K562 (cell line): ENCODE results near the gene HAPLN3. TPM values are rescaled to one million over a fixed set of nuclear protein-coding genes. Genes with fewer than 3 reads are reported as not detected.

Source experiments
- CBFA2T3 ChIP-seq: fragments of 450-650 bp; IDR thresholded peaks from 2 replicates; pipeline ENCODE4 v1.6.1; 2017
- CHCHD3 ChIP-seq: fragments of 250-450 bp; sonication (Bioruptor Pico); IDR thresholded peaks from 2 replicates; pipeline ENCODE4 v2.1.2; 2022; ENCODE audit warnings: mild to moderate bottlenecking
- CHD2 ChIP-seq: IDR thresholded peaks from 2 replicates; pipeline ENCODE4 v1.6.1; 2011; ENCODE audit warnings: low read depth, low read length
- DPF2 ChIP-seq: fragments of 450-650 bp; IDR thresholded peaks from 2 replicates; pipeline ENCODE4 v1.6.1; 2016
- EP400 ChIP-seq: fragments of 450-650 bp; IDR thresholded peaks from 2 replicates; pipeline ENCODE4 v1.6.1; 2017; ENCODE audit warnings: antibody characterized with exemption, mild to moderate bottlenecking, moderate library complexity
- ERF ChIP-seq: fragments of 450-650 bp; formaldehyde crosslinking; IDR thresholded peaks from 2 replicates; pipeline ENCODE4 v1.4.0; 2020; ENCODE audit warnings: mild to moderate bottlenecking, mixed read lengths
- ESRRB ChIP-seq: fragments of 250-450 bp; sonication (Bioruptor Pico); IDR thresholded peaks from 2 replicates; pipeline ENCODE4 v1.5.0; 2020; ENCODE audit warnings: mild to moderate bottlenecking, moderate library complexity, borderline replicate concordance
- ETS2 ChIP-seq: IDR thresholded peaks from 2 replicates; pipeline ENCODE4 v1.6.1; 2016; ENCODE audit warnings: borderline replicate concordance, missing genetic modification characterization, mild to moderate bottlenecking, moderate library complexity, missing compliant biosample characterization; ENCODE audit not compliant: poor library complexity, severe bottlenecking
- EZH2 ChIP-seq: IDR thresholded peaks from 2 replicates; pipeline ENCODE4 v1.6.1; 2012; ENCODE audit warnings: low read depth, mild to moderate bottlenecking, inconsistent platforms, low read length, borderline replicate concordance
- FOXM1 ChIP-seq, 2 experiments: fragments of 450-650 bp in 1 of 2; sonication (generic) in 1 of 2; formaldehyde crosslinking in 1 of 2; IDR thresholded peaks; 2 replicates each; pipeline versions ENCODE4 v1.6.1 to v1.9.0; 2017 to 2022; ENCODE audit warnings: low read depth in 2 of 2, mild to moderate bottlenecking in 2 of 2, missing genetic modification reagents in 1 of 2, moderate library complexity in 1 of 2
- JUND ChIP-seq, 2 experiments: IDR thresholded peaks; 2 replicates in 1 of 2; 3 replicates in 1 of 2; pipeline ENCODE4 v1.6.1; 2011; ENCODE audit warnings: borderline replicate concordance in 2 of 2, low read depth in 2 of 2, low read length in 2 of 2, improper control_type of control experiment in 1 of 2, missing biosample characterization in 1 of 2, missing genetic modification characterization in 1 of 2, missing genetic modification reagents in 1 of 2
- MBD2 ChIP-seq: sonication (generic); IDR thresholded peaks from 2 replicates; pipeline ENCODE4 v1.6.1; 2016; ENCODE audit warnings: low read depth, borderline replicate concordance
- MCM7 ChIP-seq, 2 experiments: fragments of 450-650 bp; IDR thresholded peaks; 2 replicates each; pipeline ENCODE4 v1.6.1; 2016 to 2018
- MTA2 ChIP-seq: fragments of 450-650 bp; IDR thresholded peaks from 2 replicates; pipeline ENCODE4 v1.6.1; 2016; ENCODE audit warnings: low read depth
- NCOR1 ChIP-seq: fragments of 450-650 bp; IDR thresholded peaks from 2 replicates; pipeline ENCODE4 v1.6.1; 2016; ENCODE audit warnings: mild to moderate bottlenecking, moderate library complexity
- NFIC ChIP-seq: fragments of 450-650 bp; IDR thresholded peaks from 2 replicates; pipeline ENCODE4 v1.6.1; 2017; ENCODE audit warnings: mild to moderate bottlenecking, inconsistent platforms
- SP1 ChIP-seq: sonication (generic); formaldehyde crosslinking; IDR thresholded peaks from 2 replicates; pipeline ENCODE4 v1.8.1; 2022; ENCODE audit warnings: mild to moderate bottlenecking, missing genetic modification reagents
- SRSF3 ChIP-seq: fragments of 200-400 bp; formaldehyde crosslinking; IDR thresholded peaks from 2 replicates; pipeline ENCODE4 v1.6.1; 2016; ENCODE audit warnings: mild to moderate bottlenecking, low read length, moderate library complexity; ENCODE audit not compliant: insufficient read depth
- SRSF9 ChIP-seq: fragments of 200-400 bp; formaldehyde crosslinking; IDR thresholded peaks from 2 replicates; pipeline ENCODE4 v1.6.1; 2017; ENCODE audit warnings: low read depth, low read length, borderline replicate concordance
- ZBED1 ChIP-seq: IDR thresholded peaks from 2 replicates; pipeline ENCODE4 v1.6.1; 2014
- ZNF165 ChIP-seq: fragments of 250-450 bp; sonication (Bioruptor Pico); IDR thresholded peaks from 2 replicates; pipeline ENCODE4 v1.4.0; 2020; ENCODE audit warnings: borderline replicate concordance
- ZNF217 ChIP-seq: sonication (generic); formaldehyde crosslinking; IDR thresholded peaks from 2 replicates; pipeline ENCODE4 v1.8.0; 2022; ENCODE audit warnings: mild to moderate bottlenecking, missing genetic modification reagents
- ZNF780A ChIP-seq: fragments of 250-450 bp; sonication (Bioruptor Pico); IDR thresholded peaks from 2 replicates; pipeline ENCODE4 v1.5.0; 2021; ENCODE audit warnings: mild to moderate bottlenecking
- polyA plus RNA-seq, 8 experiments: library from polyadenylated mRNA; depleted of rRNA in 4 of 8; stranded (reverse) in 5 of 8; unstranded in 3 of 8; fragments of >200 nt; fragmentation: Nextera tagmentation in 2 of 8; fragmentation: Illumina TruSeq in 1 of 8; extraction: Ambion mirVana in 2 of 8; extraction: Trizol in 1 of 8; gene quantifications; 2 replicates each; pipeline versions ENCODE4 v1.2.1 to v1.2.3, GENCODE V29; 2011 to 2014; ENCODE audit warnings: inconsistent platforms in 1 of 8, missing spikeins in 1 of 8
- total RNA-seq, 7 experiments: library from RNA; depleted of rRNA in 6 of 7; stranded (reverse); fragments of >200 nt in 6 of 7; fragmentation: Illumina TruSeq in 2 of 7; extraction: Trizol in 2 of 7; gene quantifications; 2 replicates each; pipeline versions ENCODE4 v1.2.1 to v1.2.3, GENCODE V29; 2011 to 2021; ENCODE audit warnings: low replicate concordance in 1 of 7
- TF ChIP-seq, protein P1 (sequence below): sonication (generic); formaldehyde crosslinking; IDR thresholded peaks from 2 replicates; pipeline ENCODE4 v1.9.0; 2022; ENCODE audit warnings: mild to moderate bottlenecking, missing genetic modification reagents
- TF ChIP-seq, protein P2 (sequence below): fragments of 200-400 bp; formaldehyde crosslinking; IDR thresholded peaks from 2 replicates; pipeline ENCODE4 v1.6.1; 2017; ENCODE audit warnings: mild to moderate bottlenecking, low read depth, low read length, moderate library complexity
- TF ChIP-seq, protein P3 (sequence below): fragments of 450-650 bp; formaldehyde crosslinking; IDR thresholded peaks from 2 replicates; pipeline ENCODE4 v1.4.0; 2022; ENCODE audit warnings: missing genetic modification characterization

The HAPLN3 gene
- total and polyA plus RNA-seq, 9 of the 15 experiments (the other 6 are each of a cell fraction or from before 2014, with no cell fraction given) = 0.04 to 2.4 (median 0.65) TPM

DNA sequence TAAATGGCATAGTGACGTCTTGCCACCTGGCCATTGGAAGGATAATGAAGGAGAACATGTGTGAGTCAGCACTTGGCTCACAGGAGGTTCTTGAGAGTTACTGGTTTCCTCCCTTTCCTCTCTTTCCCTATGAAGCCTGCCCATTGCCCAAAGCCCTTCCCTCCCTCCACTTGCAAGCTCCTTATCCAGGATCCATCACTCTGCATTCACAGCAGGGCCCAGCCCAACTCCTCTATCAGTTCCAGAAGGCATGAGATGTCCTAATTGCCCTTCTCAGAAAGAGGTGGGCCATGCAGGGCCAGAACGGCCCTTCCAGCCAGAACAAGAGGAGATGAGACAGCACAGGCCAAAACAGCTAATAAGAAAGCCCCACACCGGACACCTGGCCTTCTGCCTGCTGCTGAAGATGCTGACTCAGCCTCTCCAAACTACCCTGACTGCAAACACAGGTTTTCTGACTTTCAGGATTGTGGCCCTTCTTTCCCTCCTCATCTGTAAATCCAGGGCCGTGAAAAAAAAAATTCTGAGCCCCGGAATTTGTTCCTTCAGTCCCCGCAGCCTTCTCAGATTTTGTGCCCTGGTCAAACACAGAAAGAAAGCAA is 29.7 kb downstream of the HAPLN3 start (continued):
- TF ChIP-seq EZH2 (no peak), EP400 (peak; percentile 36; the same call in 1 of the 2 replicates), ZBED1 (no peak), FOXM1 (IDR thresholded peaks at IDR 0.05; ENCODE audit: low read depth) (no peak), FOXM1 (CRISPR knock-in tag; IDR thresholded peaks at IDR 0.05; ENCODE audit: low read depth) (no peak), ETS2 (no peak), SP1 (no peak), ESRRB (CRISPR knock-in tag) (no peak), SRSF9 (no peak), ERF (no peak), MCM7 (IDR thresholded peaks at IDR 0.05) (no peak), NCOR1 (peak; percentile 23; the same call in 1 of the 2 replicates), CBFA2T3 (peak; percentile 66), MTA2 (no peak), ZNF165 (no peak), ZNF780A (no peak), DPF2 (peak; percentile 41; the same call in 1 of the 2 replicates), ZNF217 (CRISPR knock-in tag) (no peak), CHCHD3 (CRISPR knock-in tag) (no peak), NFIC (no peak; the same call in 1 of the 2 replicates), MBD2 (no peak), CHD2 (no peak), JUND (IDR thresholded peaks at IDR 0.05; ENCODE audit: borderline replicate concordance, low read depth, low read length) (0 out of 2 replicates have a peak, but pooled peaks have one; percentile 15), JUND (tag; IDR thresholded peaks at IDR 0.05; ENCODE audit: borderline replicate concordance, low read depth, low read length) (0 out of 3 replicates have a peak, but pooled peaks have one; percentile 10), SRSF3 (no peak)
- TF ChIP-seq, protein P1, sequence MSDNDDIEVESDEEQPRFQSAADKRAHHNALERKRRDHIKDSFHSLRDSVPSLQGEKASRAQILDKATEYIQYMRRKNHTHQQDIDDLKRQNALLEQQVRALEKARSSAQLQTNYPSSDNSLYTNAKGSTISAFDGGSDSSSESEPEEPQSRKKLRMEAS (CRISPR knock-in tag) = no peak
- TF ChIP-seq, protein P2, sequence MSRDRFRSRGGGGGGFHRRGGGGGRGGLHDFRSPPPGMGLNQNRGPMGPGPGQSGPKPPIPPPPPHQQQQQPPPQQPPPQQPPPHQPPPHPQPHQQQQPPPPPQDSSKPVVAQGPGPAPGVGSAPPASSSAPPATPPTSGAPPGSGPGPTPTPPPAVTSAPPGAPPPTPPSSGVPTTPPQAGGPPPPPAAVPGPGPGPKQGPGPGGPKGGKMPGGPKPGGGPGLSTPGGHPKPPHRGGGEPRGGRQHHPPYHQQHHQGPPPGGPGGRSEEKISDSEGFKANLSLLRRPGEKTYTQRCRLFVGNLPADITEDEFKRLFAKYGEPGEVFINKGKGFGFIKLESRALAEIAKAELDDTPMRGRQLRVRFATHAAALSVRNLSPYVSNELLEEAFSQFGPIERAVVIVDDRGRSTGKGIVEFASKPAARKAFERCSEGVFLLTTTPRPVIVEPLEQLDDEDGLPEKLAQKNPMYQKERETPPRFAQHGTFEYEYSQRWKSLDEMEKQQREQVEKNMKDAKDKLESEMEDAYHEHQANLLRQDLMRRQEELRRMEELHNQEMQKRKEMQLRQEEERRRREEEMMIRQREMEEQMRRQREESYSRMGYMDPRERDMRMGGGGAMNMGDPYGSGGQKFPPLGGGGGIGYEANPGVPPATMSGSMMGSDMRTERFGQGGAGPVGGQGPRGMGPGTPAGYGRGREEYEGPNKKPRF = no peak
- TF ChIP-seq, protein P3, sequence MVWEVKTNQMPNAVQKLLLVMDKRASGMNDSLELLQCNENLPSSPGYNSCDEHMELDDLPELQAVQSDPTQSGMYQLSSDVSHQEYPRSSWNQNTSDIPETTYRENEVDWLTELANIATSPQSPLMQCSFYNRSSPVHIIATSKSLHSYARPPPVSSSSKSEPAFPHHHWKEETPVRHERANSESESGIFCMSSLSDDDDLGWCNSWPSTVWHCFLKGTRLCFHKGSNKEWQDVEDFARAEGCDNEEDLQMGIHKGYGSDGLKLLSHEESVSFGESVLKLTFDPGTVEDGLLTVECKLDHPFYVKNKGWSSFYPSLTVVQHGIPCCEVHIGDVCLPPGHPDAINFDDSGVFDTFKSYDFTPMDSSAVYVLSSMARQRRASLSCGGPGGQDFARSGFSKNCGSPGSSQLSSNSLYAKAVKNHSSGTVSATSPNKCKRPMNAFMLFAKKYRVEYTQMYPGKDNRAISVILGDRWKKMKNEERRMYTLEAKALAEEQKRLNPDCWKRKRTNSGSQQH (CRISPR knock-in tag) = no peak
